ENCODE results near the gene MT2A.
"Not testable (repeated sequence)": the region's sequence is repeated elsewhere in the genome, so short reads cannot be mapped to it uniquely, and the experiment has no call there.

Gene MT2A

DNA sequence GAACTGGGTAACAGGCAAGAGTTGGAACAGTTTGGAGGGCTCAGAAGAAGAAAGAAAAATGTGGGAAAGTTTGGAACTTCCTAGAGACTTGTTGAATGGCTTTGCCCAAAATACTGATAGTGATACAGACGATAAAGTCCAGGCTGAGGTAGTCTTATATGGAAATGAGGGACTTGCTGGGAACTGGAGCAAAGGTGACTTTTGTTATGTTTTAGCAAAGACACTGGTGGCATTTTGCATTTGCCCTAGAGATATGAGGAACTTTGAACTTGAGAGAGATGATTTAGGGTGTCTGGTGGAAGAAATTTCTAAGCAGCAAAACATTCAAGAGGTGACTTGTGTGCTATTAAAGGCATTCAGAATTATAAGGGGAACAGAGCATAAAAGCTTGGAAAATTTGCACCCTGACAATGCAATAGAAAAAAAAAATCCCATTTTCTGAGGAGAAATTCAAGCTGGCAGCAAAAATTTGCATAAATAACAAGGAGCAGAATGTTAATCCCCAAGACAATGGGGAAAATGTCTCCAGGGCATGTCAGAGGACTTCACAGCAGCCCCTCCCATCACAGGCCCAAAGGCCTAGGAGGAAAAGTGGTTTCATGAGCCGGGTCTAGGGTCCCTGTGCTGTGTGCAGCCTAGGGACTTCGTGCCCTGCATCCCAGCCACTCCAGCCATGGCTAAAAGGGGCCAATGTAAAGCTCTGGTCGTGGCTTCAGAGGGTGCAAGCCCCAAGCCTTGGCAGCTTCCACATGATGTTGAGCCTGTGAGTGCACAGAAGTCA is 13.5 kb downstream of the MT2A start:
- DNase-seq, result not testable (repeated sequence)

GRCh38 chr16:56623184-56623583 is 14.8 kb downstream of the MT2A start:
- DNase-seq, result not testable (repeated sequence)

DNA sequence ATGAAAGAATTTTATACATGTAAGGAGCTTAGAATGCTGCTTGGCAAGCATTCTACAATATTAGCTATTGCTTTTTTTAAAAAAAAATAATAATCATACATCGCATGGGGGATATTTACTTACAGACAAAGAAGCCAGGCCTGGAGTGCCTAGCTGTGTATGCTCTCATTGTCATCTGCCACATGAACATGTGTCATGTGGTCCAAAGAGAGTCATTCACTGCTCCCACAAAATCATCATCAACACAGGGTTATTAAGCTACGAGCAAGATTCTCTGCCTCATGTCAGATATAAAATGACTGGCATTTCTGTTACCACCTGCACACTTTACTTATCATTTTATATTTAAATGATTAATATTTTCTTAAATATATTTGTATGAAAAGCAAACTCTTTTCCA is 15.3 kb downstream of the MT2A start:
- no peak for DNase-seq

DNA sequence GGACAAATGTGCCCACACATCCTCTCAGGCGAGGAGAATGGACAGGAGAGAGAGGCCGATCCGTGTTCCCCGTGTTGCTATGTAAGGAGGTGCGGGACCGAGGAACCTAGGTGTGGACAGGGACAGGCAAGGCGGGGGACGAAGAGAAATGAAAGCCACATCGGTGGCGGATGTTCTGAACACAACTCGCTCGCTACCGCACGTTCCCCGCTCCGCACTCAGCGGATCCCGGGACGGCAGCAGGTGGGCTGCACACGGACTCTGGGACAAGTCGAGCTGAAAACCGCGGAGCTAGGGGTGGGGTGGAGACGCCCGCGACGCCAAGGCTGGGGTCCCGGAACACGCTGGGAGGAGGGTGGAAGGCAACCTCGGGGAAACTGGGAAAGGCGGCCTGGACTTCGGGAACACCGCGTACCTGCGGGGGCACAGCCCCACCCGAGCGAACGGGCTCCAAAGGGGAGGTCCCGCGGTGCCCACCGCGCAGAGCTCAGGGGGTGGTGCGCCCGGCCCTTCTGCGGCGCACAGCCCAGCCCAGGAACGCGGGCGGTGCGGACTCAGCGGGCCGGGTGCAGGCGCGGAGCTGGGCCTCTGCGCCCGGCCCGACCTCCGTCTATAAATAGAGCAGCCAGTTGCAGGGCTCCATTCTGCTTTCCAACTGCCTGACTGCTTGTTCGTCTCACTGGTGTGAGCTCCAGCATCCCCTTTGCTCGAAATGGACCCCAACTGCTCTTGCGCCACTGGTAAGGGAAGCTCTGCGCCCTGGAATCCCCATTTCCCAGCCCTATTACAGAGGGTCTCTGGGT is 17.0 kb downstream of the MT2A start, which contains the start of gene MT1E:
Gene MT1E (plus strand): TSS at position 642 of the 803 bp plus-strand sequence. CDS start 71 bp downstream, at position 713.
- peak; percentile 33 for DNase-seq

- no peak for DNase-seq
Observed at GRCh38 chr16:56625943-56626654, 17.7 kb downstream of the MT2A start.

DNA sequence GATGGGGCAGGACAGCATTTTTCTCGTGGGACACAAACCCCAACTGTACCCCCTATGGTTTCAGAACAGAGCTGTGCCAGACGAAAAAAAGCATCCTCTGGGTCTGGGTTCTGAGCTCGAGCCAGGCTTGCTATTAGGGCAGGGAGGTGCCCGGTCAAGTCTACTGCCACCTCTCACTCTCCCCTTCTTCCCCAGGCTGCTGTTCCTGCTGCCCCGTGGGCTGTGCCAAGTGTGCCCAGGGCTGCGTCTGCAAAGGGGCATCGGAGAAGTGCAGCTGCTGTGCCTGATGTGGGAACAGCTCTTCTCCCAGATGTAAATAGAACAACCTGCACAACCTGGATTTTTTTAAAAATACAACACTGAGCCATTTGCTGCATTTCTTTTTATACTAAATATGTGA is 18.3 kb downstream of the MT2A start:
- no peak for DNase-seq

- DNase-seq, result no peak
Observed at GRCh38 chr16:56628486-56629350, 20.3 kb downstream of the MT2A start.

GRCh38 chr16:56629531-56629930 is 21.1 kb downstream of the MT2A start:
- no peak for DNase-seq

DNA sequence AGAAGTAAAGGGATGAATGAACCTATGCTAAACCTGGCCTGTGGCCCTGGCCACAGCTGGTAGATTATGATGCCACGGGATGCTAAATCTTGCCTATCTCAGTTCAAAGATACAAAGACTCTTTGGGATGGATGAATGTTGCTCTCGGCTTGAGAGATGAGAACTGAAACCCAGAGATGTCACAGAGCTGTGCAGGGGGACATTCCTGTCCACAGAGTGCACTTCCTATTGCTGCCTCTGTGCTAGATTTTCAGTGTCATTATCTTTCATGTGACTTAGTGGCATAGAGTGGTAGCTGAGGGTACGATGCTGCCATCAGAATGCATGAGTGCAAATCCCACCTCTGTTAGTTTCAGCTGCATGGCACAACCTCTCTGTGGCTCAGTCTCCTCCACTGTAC is 21.8 kb downstream of the MT2A start:
- no peak for DNase-seq

GRCh38 chr16:56631197-56631596 is 22.8 kb downstream of the MT2A start:
- DNase-seq, result no peak

GRCh38 chr16:56631832-56632155 is 23.4 kb downstream of the MT2A start:
- DNase-seq, result no peak

DNA sequence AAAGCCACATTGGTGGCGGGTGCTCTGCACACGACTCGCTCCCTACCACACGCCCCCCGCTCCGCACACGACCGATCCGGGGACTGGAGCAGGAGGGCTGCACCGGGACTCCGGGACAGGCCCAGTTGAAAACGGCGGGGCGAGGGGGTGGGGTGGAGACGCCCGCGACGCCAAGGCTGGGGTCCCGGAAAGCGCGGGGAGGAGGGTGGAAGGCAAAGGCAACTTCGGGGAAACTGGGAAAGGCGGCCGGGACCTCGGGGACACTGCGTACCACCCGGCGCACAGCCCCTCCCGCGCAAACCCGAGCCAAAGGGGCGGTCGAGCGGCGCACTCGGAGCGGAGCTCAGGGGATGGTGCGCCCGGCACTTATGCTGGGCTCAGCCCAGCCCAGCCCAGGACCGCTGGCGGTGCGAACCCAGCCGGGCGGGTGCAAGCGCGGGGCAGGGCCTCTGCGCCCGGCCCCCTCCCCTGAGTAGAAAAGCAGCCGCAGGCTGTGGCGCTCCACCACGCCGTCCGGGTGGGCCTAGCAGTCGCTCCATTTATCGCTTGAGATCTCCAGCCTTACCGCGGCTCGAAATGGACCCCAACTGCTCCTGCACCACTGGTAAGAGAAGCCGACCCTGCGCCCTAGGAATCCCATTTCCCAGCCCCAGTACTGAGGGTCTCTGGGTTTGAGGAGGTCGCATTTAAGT is 23.9 kb downstream of the MT2A start, which contains the start of gene MT1M:
Gene MT1M (plus strand): TSS at position 504 of the 692 bp plus-strand sequence. CDS start 73 bp downstream, at position 577.
- no peak for DNase-seq

DNA sequence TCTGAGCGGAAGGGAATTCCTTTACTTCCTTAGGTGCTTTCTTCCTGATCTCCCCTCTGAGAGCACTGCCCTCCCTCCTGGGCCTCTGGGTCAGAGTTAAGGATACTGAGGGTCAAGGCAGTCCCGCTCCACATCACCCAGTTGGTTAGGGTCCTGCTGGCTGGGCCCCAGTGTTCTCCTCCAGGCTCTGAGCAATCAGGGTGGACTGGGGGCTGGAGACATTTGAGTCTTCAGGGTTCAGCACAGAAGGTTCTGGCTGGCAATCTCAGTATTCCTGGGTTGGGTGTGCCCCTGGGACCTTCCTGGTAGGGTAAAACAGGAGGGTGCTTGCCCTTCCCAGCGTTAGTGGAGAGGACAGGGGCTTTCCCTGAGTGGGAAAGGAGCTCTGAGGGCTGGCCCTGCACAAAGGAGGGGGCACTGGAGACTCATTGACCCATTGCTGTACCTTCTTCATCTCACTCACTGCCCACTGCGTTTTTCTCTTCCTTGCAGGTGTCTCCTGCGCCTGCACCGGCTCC is 24.5 kb downstream of the MT2A start:
- no peak for DNase-seq

DNA sequence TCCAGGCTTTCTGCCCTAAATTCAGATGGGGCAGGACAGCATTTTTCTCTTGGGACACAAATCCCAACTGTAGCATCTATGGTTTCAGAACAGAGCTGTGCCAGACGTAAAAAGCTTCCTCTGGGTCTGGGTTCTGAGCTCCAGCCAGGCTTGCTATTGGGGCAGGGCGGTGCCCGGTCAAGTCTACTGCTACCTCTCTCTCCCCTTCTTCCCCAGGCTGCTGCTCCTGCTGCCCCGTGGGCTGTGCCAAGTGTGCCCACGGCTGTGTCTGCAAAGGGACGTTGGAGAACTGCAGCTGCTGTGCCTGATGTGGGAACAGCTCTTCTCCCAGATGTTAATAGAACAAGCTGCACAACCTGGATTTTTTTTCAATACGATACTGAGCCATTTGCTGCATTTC is 25.2 kb downstream of the MT2A start:
- no peak for DNase-seq

DNA sequence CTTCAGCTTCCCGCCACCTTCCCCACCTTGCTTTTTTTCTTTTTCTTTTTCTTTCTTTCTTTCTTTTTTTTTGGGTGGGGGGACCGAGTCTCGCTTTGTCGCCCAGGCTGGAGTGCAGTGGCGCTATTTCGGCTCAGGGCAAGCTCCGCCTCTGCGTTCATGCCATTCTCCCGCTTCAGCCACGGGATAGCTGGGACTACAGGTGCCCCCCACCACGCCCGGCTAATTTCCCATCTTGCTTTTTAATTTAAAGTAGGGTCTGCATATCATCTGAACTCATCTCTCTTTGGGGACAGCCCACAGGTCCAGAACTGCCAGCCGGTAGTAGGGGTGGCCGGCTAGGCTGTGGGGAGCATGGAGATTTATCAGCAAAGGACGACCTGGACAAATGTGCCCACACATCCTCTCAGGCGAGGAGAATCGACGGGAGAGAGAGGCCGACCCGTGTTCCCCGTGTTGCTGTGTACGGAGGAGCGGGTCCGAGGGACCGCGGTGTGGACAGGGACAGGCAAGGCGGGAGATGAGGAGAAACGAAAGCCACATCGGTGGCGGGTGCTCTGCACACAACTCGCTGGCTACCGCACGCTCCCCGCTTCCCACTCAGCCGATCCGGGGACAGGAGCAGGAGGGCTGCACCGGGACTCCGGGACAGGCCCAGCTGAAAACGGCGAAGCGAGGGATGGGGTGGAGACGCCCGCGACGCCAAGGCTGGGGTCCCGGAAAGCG is 26.5 kb downstream of the MT2A start:
- no peak for DNase-seq

DNA sequence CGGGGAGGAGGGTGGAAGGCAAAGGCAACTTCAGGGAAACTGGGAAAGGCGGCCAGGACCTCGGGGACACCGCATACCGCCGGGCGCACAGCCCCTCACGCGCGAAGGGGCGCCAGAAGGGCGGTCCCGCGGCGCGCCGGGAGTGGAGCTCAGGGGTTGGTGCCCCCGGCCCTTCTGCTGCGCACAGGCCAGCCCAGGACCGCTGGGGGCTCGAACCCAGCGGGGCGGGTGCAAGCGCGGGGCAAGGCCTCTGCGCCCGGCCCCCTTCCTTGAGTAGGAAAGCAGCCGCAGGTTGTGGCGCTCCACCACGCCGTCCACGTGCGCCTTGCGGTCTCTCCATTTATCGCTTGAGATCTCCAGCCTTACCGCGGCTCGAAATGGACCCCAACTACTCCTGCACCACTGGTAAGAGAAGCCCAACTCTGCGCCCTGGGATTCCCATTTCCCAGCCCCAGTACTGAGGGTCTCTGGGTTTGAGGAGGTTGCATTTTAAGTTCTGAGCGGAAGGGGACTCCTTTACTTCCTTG is 27.1 kb downstream of the MT2A start:
- DNase-seq, result no peak

GRCh38 chr16:56636616-56637413 is 28.4 kb downstream of the MT2A start:
- DNase-seq, result no peak

- no peak for DNase-seq
Observed at GRCh38 chr16:56637814-56638750, 29.7 kb downstream of the MT2A start, which contains the start of gene MT1A. MT1A (plus strand) TSS chr16:56638666; CDS start chr16:56638739, 73 bp downstream.

All from central memory CD4-positive, alpha-beta T cell (primary cell).